Measurements from ENCODE around the gene SLC6A13. TPM values are rescaled to one million over a fixed set of nuclear protein-coding genes. Genes with fewer than 3 reads are reported as not detected.

The SLC6A13 gene
- total and polyA plus RNA-seq, 2 donors (not counting 3 experiments of a cell fraction or from before 2014, with no cell fraction given), result 0.14 TPM; not detected in 1

GRCh38 chr12:193261-193660 lies 69.4 kb downstream of the SLC6A13 start:
- Histone ChIP-seq H3K9ac (replicated peaks; ENCODE audit: extremely low read depth, insufficient read depth, low read length) (no peak overlapping the region), H3K9me3 (replicated peaks; ENCODE audit: control insufficient read depth, insufficient read depth, low read length) (no peaks in the 10 kb centered on the region), H3K79me2 (ENCODE audit: control insufficient read depth, insufficient read depth, low read length) (no peaks in the 10 kb centered on the region), H3K4me1 (ENCODE audit: control insufficient read depth, extremely low read depth, insufficient read depth, low read length) (peaks cover 2% of the 10 kb centered on the region), H3K36me3 (ENCODE audit: control insufficient read depth in 2 of 2, extremely low read depth in 1 of 2, insufficient read depth in 2 of 2, low read length in 2 of 2) (no peaks in the 10 kb centered on the region), H3K9me1 (replicated peaks; ENCODE audit: control insufficient read depth, extremely low read depth, insufficient read depth, low read length) (no peaks in the 10 kb centered on the region), H2AFZ (ENCODE audit: low read depth, low read length) (no peak overlapping the region), H3K27ac (ENCODE audit: insufficient read depth, low read depth, low read length) (no peak overlapping the region), H3K4me3 (replicated peaks in 1 of 3; ENCODE audit: insufficient read depth in 1 of 3, low read depth in 1 of 3, low read length in 3 of 3) (no peak overlapping the region), H3K4me2 (ENCODE audit: insufficient read depth, low read length) (no peak overlapping the region), H4K20me1 (replicated peaks; ENCODE audit: control insufficient read depth, extremely low read depth, insufficient read depth, low read length) (no peaks in the 10 kb centered on the region), H3K27me3 (ENCODE audit: control insufficient read depth in 2 of 2, insufficient read depth in 2 of 2, low read length in 2 of 2) (no peaks in the 10 kb centered on the region)
- CTCF ChIA-PET, result no interaction called here
- DNase-seq (ENCODE audit: low read depth, low spot score) (no peak), FAIRE-seq (no peak)
- TF ChIP-seq POLR2A (IDR thresholded peaks at IDR 0.05; ENCODE audit: low read depth, low read length) (no peak), POLR2AphosphoS5 (IDR thresholded peaks at IDR 0.05; ENCODE audit: insufficient read depth, low read depth, low read length) (no peak), EZH2 (IDR thresholded peaks at IDR 0.05; ENCODE audit: borderline replicate concordance, low read depth, low read length, severe bottlenecking) (no peak), CTCF (IDR thresholded peaks at IDR 0.05; ENCODE audit: extremely low read depth in 1 of 2, insufficient read depth in 1 of 2, low read depth in 1 of 2, low read length in 2 of 2) (no peak), MAX (IDR thresholded peaks at IDR 0.05; ENCODE audit: insufficient read depth, insufficient read length) (no peak), FOS (IDR thresholded peaks at IDR 0.05; ENCODE audit: borderline replicate concordance, insufficient read depth, low read length) (no peak), GATA2 (IDR thresholded peaks at IDR 0.05; ENCODE audit: insufficient read depth, insufficient read length, low read depth, low read length) (no peak), JUN (IDR thresholded peaks at IDR 0.05; ENCODE audit: borderline replicate concordance, insufficient read depth, insufficient read length, low read depth) (no peak), MYC (IDR thresholded peaks at IDR 0.05; ENCODE audit: low read depth, low read length) (no peak)
- dilution Hi-C loops (cut with MboI; ENCODE audit: extremely low pct_ligation_motif_present, low sequenced_read_pairs), result no loop called here
- POLR2A ChIA-PET, result no interaction called here
- intact Hi-C loops (cut with micrococcal nuclease), result no loop called here
- BruUV-seq (replicated peaks), result no TSS peak

Data from endothelial cell of umbilical vein (primary cell).